22Rv1 (cell line): ENCODE results near the gene KCNK7.
A peak's percentile ranks its signal among the peaks of the same experiment; 100 is the strongest.

ENCODE experiments used
- CTCF ChIP-seq: fragments of 450-650 bp; IDR thresholded peaks from 2 replicates; pipeline ENCODE4 v1.5.1; 2017; ENCODE audit warnings: mild to moderate bottlenecking
- ZFX ChIP-seq: fragments of 450-650 bp; IDR thresholded peaks from 2 replicates; pipeline ENCODE4 v1.6.1; 2017; ENCODE audit warnings: antibody characterized with exemption, borderline replicate concordance

GRCh38 chr11:65571940-65572339 lies 23.7 kb downstream of the KCNK7 start:
- peak; percentile 39 for TF ChIP-seq CTCF
- TF ChIP-seq ZFX: no peak
